ENCODE data around the gene CYP2C9.

GRCh38 chr10:94938383-94938782 lies at the start of gene CYP2C9:
- TF ChIP-seq EZH2 (IDR thresholded peaks at IDR 0.05; ENCODE audit: borderline replicate concordance, insufficient read depth, low read length, poor library complexity, severe bottlenecking) = no peak
- TF ChIP-seq CTCF (IDR thresholded peaks at IDR 0.05; ENCODE audit: poor library complexity, severe bottlenecking) = no peak

Data from neural cell (in vitro differentiated cells).